Caco-2 (cell line): Measurements from ENCODE around the gene NETO1. TPM values are rescaled to one million over a fixed set of nuclear protein-coding genes. Genes with fewer than 3 reads are reported as not detected.

Experiments used
- Bru-seq: library from RNA; stranded (reverse); fragments of 400-500 nt; gene quantifications from one replicate; lab custom pipeline; 2021; lab: Mats Ljungman, UMichigan
- BruChase-seq, 2 experiments: library from RNA; stranded (reverse); fragments of 400-500 nt; gene quantifications; one replicate each; lab custom pipeline; 2021; lab: Mats Ljungman, UMichigan
- BruUV-seq: library from RNA; stranded (reverse); fragments of 400-500 nt; replicated peaks from 2 replicates; lab custom pipeline; 2021; lab: Mats Ljungman, UMichigan
- CTCF ChIA-PET: fragments of 300-600 bp; sonication (Branson Sonifier 250); formaldehyde crosslinking; loops from one replicate; lab custom pipeline; 2022; ENCODE audit warnings: antibody characterized with exemption; lab: Charles Lee
- POLR2A ChIA-PET: fragments of 300-600 bp; sonication (Branson Sonifier 250); formaldehyde crosslinking; loops from one replicate; lab custom pipeline; 2022; ENCODE audit warnings: antibody characterized with exemption; lab: Charles Lee
- DNase-seq, 2 experiments: peaks; one replicate each; pipeline versions ENCODE4 v3.0.0 to v3.0.0-alpha.2; 2020 to 2022
- H3K27me3 ChIP-seq: replicated peaks from 2 replicates; pipeline ENCODE4 v1.6.0; 2011; ENCODE audit warnings: low read length; ENCODE audit not compliant: control insufficient read depth, insufficient read depth
- H3K36me3 ChIP-seq: 2 replicates; pipeline ENCODE4 v1.5.1; 2011; ENCODE audit warnings: low read length; ENCODE audit not compliant: control insufficient read depth, insufficient read depth
- H3K4me1 ChIP-seq: fragments of 250-450 bp; sonication (Bioruptor Pico); 2 replicates; pipeline ENCODE4 v1.5.1; 2020; ENCODE audit warnings: mild to moderate bottlenecking
- H3K4me3 ChIP-seq: 2 replicates; pipeline ENCODE4 v1.5.1; 2011; ENCODE audit warnings: low read depth, mild to moderate bottlenecking, control low read depth, low read length
- H3K9me3 ChIP-seq: fragments of 250-450 bp; sonication (Bioruptor Pico); 2 replicates; pipeline ENCODE4 v1.5.1; 2020; ENCODE audit warnings: mild to moderate bottlenecking, moderate library complexity
- H3K27ac Mint-ChIP-seq: one replicate; pipeline ENCODE4 v1.8.0; 2022; ENCODE audit warnings: mixed read lengths; ENCODE audit not compliant: unreplicated experiment
- H3K27me3 Mint-ChIP-seq: one replicate; pipeline ENCODE4 v1.8.0; 2022; ENCODE audit warnings: mixed read lengths; ENCODE audit not compliant: insufficient read depth, unreplicated experiment
- H3K36me3 Mint-ChIP-seq: one replicate; pipeline ENCODE4 v1.8.0; 2022; ENCODE audit warnings: mild to moderate bottlenecking, mixed read lengths; ENCODE audit not compliant: insufficient read depth, unreplicated experiment
- H3K4me1 Mint-ChIP-seq: one replicate; pipeline ENCODE4 v1.8.0; 2022; ENCODE audit warnings: low read depth, mixed read lengths; ENCODE audit not compliant: unreplicated experiment
- H3K4me3 Mint-ChIP-seq: one replicate; pipeline ENCODE4 v1.8.0; 2022; ENCODE audit warnings: mild to moderate bottlenecking, moderate library complexity, mixed read lengths; ENCODE audit not compliant: unreplicated experiment
- H3K9me3 Mint-ChIP-seq: one replicate; pipeline ENCODE4 v1.8.0; 2022; ENCODE audit warnings: mixed read lengths; ENCODE audit not compliant: unreplicated experiment
- intact Hi-C: fragments of 100-400 bp; cut with micrococcal nuclease; formaldehyde crosslinking; loops from one replicate; pipeline ENCODE4 v1.10.0; 2022; ENCODE audit not compliant: unreplicated experiment
- long read RNA-seq: library from polyadenylated mRNA; stranded (forward); transcript quantifications from one replicate; pipeline ENCODE4 v2.0.0, GENCODE V29; 2022
- total RNA-seq: library from RNA; stranded (reverse); gene quantifications from 2 replicates; pipeline ENCODE4 v1.2.3, GENCODE V29; 2022
- TF ChIP-seq, protein P1 (sequence below), 2 experiments: fragments of 200-600 bp in 1 of 2; IDR thresholded peaks; 1 replicate in 1 of 2; 2 replicates in 1 of 2; pipeline versions ENCODE4 v1.5.1 to v1.8.0; 2011 to 2022; ENCODE audit warnings: antibody characterized with exemption in 1 of 2, control low read depth in 1 of 2, inconsistent platforms in 1 of 2, low read depth in 1 of 2, low read length in 1 of 2, mild to moderate bottlenecking in 1 of 2, moderate library complexity in 1 of 2; ENCODE audit not compliant: insufficient read depth in 1 of 2, severe bottlenecking in 1 of 2, unreplicated experiment in 1 of 2

The NETO1 gene
- total RNA-seq = not detected in 2 replicates
- Bru-seq, nascent RNA = not detected
- not detected for BruChase-seq, experiment 1, labeled RNA remaining after a 2-hour chase
- not detected for BruChase-seq, experiment 2, labeled RNA remaining after a 6-hour chase
- long read RNA-seq = 0 reads

- no peaks in the 10 kb centered on the region for H3K27me3 Mint-ChIP-seq
- ChIA-PET CTCF (no interaction called here), POLR2A (no interaction called here)
Observed at GRCh38 chr18:72867746-72868584, at the start of gene NETO1. NETO1 (minus strand) TSS chr18:72867987; CDS start chr18:72867291, 696 bp downstream.

GRCh38 chr18:72910045-72910444 is 42.3 kb upstream of the NETO1 start:
- Mint-ChIP-seq H3K4me1 (no peaks in the 10 kb centered on the region), H3K9me3 (no peaks in the 10 kb centered on the region), H3K27me3 (no peaks in the 10 kb centered on the region), H3K4me3 (no peak overlapping the region), H3K36me3 (no peaks in the 10 kb centered on the region), H3K27ac (no peak overlapping the region)
- BruUV-seq = no TSS peak
- H3K27me3 ChIP-seq = no peaks in the 10 kb centered on the region
- TF ChIP-seq, protein P1, sequence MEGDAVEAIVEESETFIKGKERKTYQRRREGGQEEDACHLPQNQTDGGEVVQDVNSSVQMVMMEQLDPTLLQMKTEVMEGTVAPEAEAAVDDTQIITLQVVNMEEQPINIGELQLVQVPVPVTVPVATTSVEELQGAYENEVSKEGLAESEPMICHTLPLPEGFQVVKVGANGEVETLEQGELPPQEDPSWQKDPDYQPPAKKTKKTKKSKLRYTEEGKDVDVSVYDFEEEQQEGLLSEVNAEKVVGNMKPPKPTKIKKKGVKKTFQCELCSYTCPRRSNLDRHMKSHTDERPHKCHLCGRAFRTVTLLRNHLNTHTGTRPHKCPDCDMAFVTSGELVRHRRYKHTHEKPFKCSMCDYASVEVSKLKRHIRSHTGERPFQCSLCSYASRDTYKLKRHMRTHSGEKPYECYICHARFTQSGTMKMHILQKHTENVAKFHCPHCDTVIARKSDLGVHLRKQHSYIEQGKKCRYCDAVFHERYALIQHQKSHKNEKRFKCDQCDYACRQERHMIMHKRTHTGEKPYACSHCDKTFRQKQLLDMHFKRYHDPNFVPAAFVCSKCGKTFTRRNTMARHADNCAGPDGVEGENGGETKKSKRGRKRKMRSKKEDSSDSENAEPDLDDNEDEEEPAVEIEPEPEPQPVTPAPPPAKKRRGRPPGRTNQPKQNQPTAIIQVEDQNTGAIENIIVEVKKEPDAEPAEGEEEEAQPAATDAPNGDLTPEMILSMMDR (IDR thresholded peaks at IDR 0.05; ENCODE audit: insufficient read depth in 1 of 2, low read depth in 1 of 2, low read length in 1 of 2, severe bottlenecking in 1 of 2, unreplicated experiment in 1 of 2) = no peak
- no peak overlapping the region for H3K4me3 ChIP-seq
- no peaks in the 10 kb centered on the region for H3K4me1 ChIP-seq
- DNase-seq = no peak
- ChIA-PET POLR2A (no interaction called here), CTCF (no interaction called here)
- H3K36me3 ChIP-seq = no peaks in the 10 kb centered on the region
- intact Hi-C loops = no loop called here
- H3K9me3 ChIP-seq = no peaks in the 10 kb centered on the region

More at GRCh38 chr18:72867746-72868584, at the start of gene NETO1:
- Mint-ChIP-seq H3K36me3 (no peaks in the 10 kb centered on the region), H3K9me3 (no peaks in the 10 kb centered on the region), H3K4me1 (no peaks in the 10 kb centered on the region), H3K27ac (no peak within 1 kb of the TSS), H3K4me3 (no peak within 1 kb of the TSS)
- H3K36me3 ChIP-seq = no peaks in the 10 kb centered on the region
- no peak for DNase-seq
- intact Hi-C loops = no loop called here
- TF ChIP-seq, protein P1 (IDR thresholded peaks at IDR 0.05; ENCODE audit: insufficient read depth in 1 of 2, low read depth in 1 of 2, low read length in 1 of 2, severe bottlenecking in 1 of 2, unreplicated experiment in 1 of 2) = no peak
- H3K4me1 ChIP-seq = no peaks in the 10 kb centered on the region
- no peaks in the 10 kb centered on the region for H3K27me3 ChIP-seq
- no peak within 1 kb of the TSS for H3K4me3 ChIP-seq
- no peaks in the 10 kb centered on the region for H3K9me3 ChIP-seq
- no TSS peak for BruUV-seq

- Histone ChIP-seq H3K4me3 (no peak overlapping the region), H3K9me3 (no peaks in the 10 kb centered on the region), H3K36me3 (no peaks in the 10 kb centered on the region), H3K27me3 (no peaks in the 10 kb centered on the region), H3K4me1 (no peaks in the 10 kb centered on the region)
- ChIA-PET CTCF (no interaction called here), POLR2A (no interaction called here)
- H3K4me3 Mint-ChIP-seq = no peak overlapping the region
- DNase-seq = no peak
- TF ChIP-seq, protein P1 (IDR thresholded peaks at IDR 0.05; ENCODE audit: insufficient read depth in 1 of 2, low read depth in 1 of 2, low read length in 1 of 2, severe bottlenecking in 1 of 2, unreplicated experiment in 1 of 2) = no peak
- H3K27ac Mint-ChIP-seq = no peak overlapping the region
- H3K9me3 Mint-ChIP-seq = no peaks in the 10 kb centered on the region
- H3K36me3 Mint-ChIP-seq = no peaks in the 10 kb centered on the region
- H3K4me1 Mint-ChIP-seq = no peaks in the 10 kb centered on the region
- no peaks in the 10 kb centered on the region for H3K27me3 Mint-ChIP-seq
- intact Hi-C loops = no loop called here
- BruUV-seq = no TSS peak
Observed at GRCh38 chr18:72908181-72908580, 40.4 kb upstream of the NETO1 start.
